ENCODE data around the gene CLIP3. TPM values are rescaled to one million over a fixed set of nuclear protein-coding genes. Genes with fewer than 3 reads are reported as not detected.

CLIP3 gene
- total and polyA plus RNA-seq, 9 of the 15 experiments (the other 6 are each of a cell fraction or from before 2014, with no cell fraction given), result 0.01 to 0.50 (median 0.15) TPM; not detected in 1

- TF ChIP-seq ZBTB11 (CRISPR knock-in tag; IDR thresholded peaks at IDR 0.05), result no peak
- no peak for TF ChIP-seq CC2D1A (IDR thresholded peaks at IDR 0.05)
- TF ChIP-seq ZNF165 (CRISPR knock-in tag; IDR thresholded peaks at IDR 0.05; ENCODE audit: borderline replicate concordance), result no peak
- no peak for TF ChIP-seq TEAD1 (CRISPR knock-in tag; IDR thresholded peaks at IDR 0.05)
These were observed 46.8 kb upstream of the CLIP3 start (continued) for GRCh38 chr19:36079389-36079945.

GRCh38 chr19:36073121-36073876 lies 40.6 kb upstream of the CLIP3 start:
- H3K9me1 ChIP-seq (ENCODE audit: control insufficient read depth, insufficient read depth, low read length), result no peaks in the 10 kb centered on the region
- FAIRE-seq (no peak), ATAC-seq (no peak), DNase-seq (ENCODE audit: extremely low read depth in 1 of 4, low spot score in 3 of 4) (no peak)
- no peaks in the 10 kb centered on the region for H3K79me2 ChIP-seq (ENCODE audit: control insufficient read depth, insufficient read depth, low read length)
- intact Hi-C loops (cut with micrococcal nuclease), result no loop called here
- H3K9me3 ChIP-seq (replicated peaks; ENCODE audit: control insufficient read depth, insufficient read depth, low read depth, low read length), result no peaks in the 10 kb centered on the region
- ChIA-PET POLR2A (interaction anchor here (0.6 to 2.1 kb wide), 4 partner anchors 9 to 19 kb away, joined by 3 to 6 read pairs (median 4); no protein-coding TSS in a partner anchor), CTCF (ENCODE audit: low intra/inter-chr PET ratio) (no interaction called here)
- H3K4me2 ChIP-seq (ENCODE audit: insufficient read depth, low read length), result no peak overlapping the region
- H3K36me3 ChIP-seq (ENCODE audit: control insufficient read depth, insufficient read depth, low read length), result peaks cover 75% of the 10 kb centered on the region; the same call in 2 of the 3 replicates
- H2AFZ ChIP-seq (ENCODE audit: low read depth, low read length), result no peak overlapping the region
- no peaks in the 10 kb centered on the region for H3K27me3 ChIP-seq (ENCODE audit: control insufficient read depth in 2 of 2, insufficient read depth in 2 of 2, low read length in 2 of 2)
- H4K20me1 ChIP-seq (replicated peaks; ENCODE audit: control insufficient read depth, insufficient read depth, low read length), result no peaks in the 10 kb centered on the region; the same call in 1 of the 2 replicates
- no peak overlapping the region for H3K9ac ChIP-seq (ENCODE audit: insufficient read depth in 1 of 2, low read depth in 2 of 2, low read length in 2 of 2)
- H3K27ac ChIP-seq (ENCODE audit: extremely low read depth, low read depth, low read length), result no peak overlapping the region
- H3K4me1 ChIP-seq (replicated peaks in 1 of 2; ENCODE audit: control insufficient read depth in 2 of 2, insufficient read depth in 2 of 2, low read length in 2 of 2), result peaks cover 0 to 4% of the 10 kb centered on the region in 2 experiments; a peak in 3 of 5 replicates
- 84% methylated on average over 8 of the region's 10 CpGs for WGBS (ENCODE audit: insufficient coverage, low coverage, missing lambda C conversion rate)
- in situ Hi-C loops (cut with MboI), result no loop called here
- BruUV-seq (replicated peaks), result no TSS peak
- H3K4me3 ChIP-seq, result no peak overlapping the region
- TF ChIP-seq HNRNPK (IDR thresholded peaks at IDR 0.05; ENCODE audit: low read depth, low read length, poor library complexity, severe bottlenecking) (no peak), ZHX1 (conservative IDR thresholded peaks at IDR 0.05; ENCODE audit: low read length) (no peak), NBN (IDR thresholded peaks at IDR 0.05; ENCODE audit: low read depth) (no peak), SRSF1 (IDR thresholded peaks at IDR 0.05; ENCODE audit: low read depth, low read length) (no peak), PKNOX1 (IDR thresholded peaks at IDR 0.05) (peak; percentile 89), ZNF316 (IDR thresholded peaks at IDR 0.05) (no peak), MEIS2 (IDR thresholded peaks at IDR 0.05; ENCODE audit: partially characterized antibody) (peak; percentile 87), ZSCAN32 (CRISPR knock-in tag; IDR thresholded peaks at IDR 0.05) (no peak)

Data from K562 (cell line).